Keratinocyte (primary cell): ENCODE measurements around the gene ELP4. TPM values are rescaled to one million over a fixed set of nuclear protein-coding genes. Genes with fewer than 3 reads are reported as not detected.
"Not testable (repeated sequence)": the region's sequence is repeated elsewhere in the genome, so short reads cannot be mapped to it uniquely, and the experiment has no call there.

Experiments used
- DNase-seq: peaks from one replicate; pipeline ENCODE4 v3.0.0-alpha.2; 2011; ENCODE audit warnings: low read depth, missing footprints, low spot score
- FAIRE-seq: peaks from 2 replicates; lab custom pipeline; 2011; peaks lifted over from hg19 to GRCh38; lab: Jason Lieb, UNC
- H2AFZ ChIP-seq: 2 replicates; pipeline ENCODE4 v1.6.0; 2012; ENCODE audit warnings: low read length, control low read depth, inconsistent platforms; ENCODE audit not compliant: control insufficient read depth
- H3K27ac ChIP-seq: 2 replicates; pipeline ENCODE4 v1.5.1; 2011; ENCODE audit warnings: low read length; ENCODE audit not compliant: control insufficient read depth, insufficient read depth
- H3K27me3 ChIP-seq: 3 replicates; pipeline ENCODE4 v1.6.0; 2011; ENCODE audit warnings: low read length; ENCODE audit not compliant: control insufficient read depth, insufficient read depth; ENCODE audit errors: extremely low read depth
- H3K36me3 ChIP-seq, 2 experiments: 2 replicates in 1 of 2; 3 replicates in 1 of 2; pipeline ENCODE4 v1.5.1; 2011; ENCODE audit warnings: low read length in 2 of 2, mild to moderate bottlenecking in 1 of 2; ENCODE audit not compliant: control insufficient read depth in 2 of 2, insufficient read depth in 2 of 2; ENCODE audit errors: extremely low read depth in 1 of 2
- H3K4me1 ChIP-seq: 3 replicates; pipeline ENCODE4 v1.5.1; 2011; ENCODE audit warnings: low read length; ENCODE audit not compliant: control insufficient read depth, insufficient read depth; ENCODE audit errors: extremely low read depth
- H3K4me2 ChIP-seq: 3 replicates; pipeline ENCODE4 v1.6.0; 2011; ENCODE audit warnings: low read depth, low read length; ENCODE audit not compliant: control insufficient read depth, insufficient read depth; ENCODE audit errors: extremely low read depth
- H3K4me3 ChIP-seq, 3 experiments: fragments of 200-600 bp in 1 of 3; sonication (generic) in 1 of 3; 2 replicates in 2 of 3; 3 replicates in 1 of 3; pipeline ENCODE4 v1.5.1; 2011 to 2016; ENCODE audit warnings: low read length in 3 of 3, mild to moderate bottlenecking in 3 of 3, control low read depth in 2 of 3, inconsistent platforms in 1 of 3, low read depth in 1 of 3, mixed read lengths in 1 of 3, mixed run types in 1 of 3, moderate library complexity in 1 of 3; ENCODE audit not compliant: control insufficient read depth in 2 of 3, insufficient read depth in 2 of 3; ENCODE audit errors: extremely low read depth in 1 of 3
- H3K79me2 ChIP-seq: 2 replicates; pipeline ENCODE4 v1.6.0; 2012; ENCODE audit warnings: low read length; ENCODE audit not compliant: control insufficient read depth, insufficient read depth
- H3K9ac ChIP-seq: 3 replicates; pipeline ENCODE4 v1.6.0; 2011; ENCODE audit warnings: low read length; ENCODE audit not compliant: control insufficient read depth, insufficient read depth; ENCODE audit errors: extremely low read depth
- H3K9me1 ChIP-seq: 3 replicates; pipeline ENCODE4 v1.6.0; 2011; ENCODE audit warnings: low read length; ENCODE audit not compliant: control insufficient read depth, insufficient read depth; ENCODE audit errors: extremely low read depth
- H3K9me3 ChIP-seq: 2 replicates; pipeline ENCODE4 v1.5.1; 2012; ENCODE audit warnings: low read depth, low read length; ENCODE audit not compliant: control insufficient read depth
- H4K20me1 ChIP-seq: 3 replicates; pipeline ENCODE4 v1.6.0; 2011; ENCODE audit warnings: low read length; ENCODE audit not compliant: control insufficient read depth, insufficient read depth; ENCODE audit errors: extremely low read depth
- EZH2 ChIP-seq: IDR thresholded peaks from one replicate; pipeline ENCODE4 v1.6.1; 2012; ENCODE audit warnings: inconsistent platforms, mild to moderate bottlenecking, low read length, moderate library complexity
- dilution Hi-C: fragments of 300-500 bp; cut with MboI; formaldehyde crosslinking; loops from one replicate; pipeline ENCODE4 v1.7.0; 2020; ENCODE audit warnings: low sequenced_read_pairs; ENCODE audit not compliant: extremely low pct_ligation_motif_present
- polyA plus RNA-seq, 5 experiments: library from polyadenylated mRNA; depleted of rRNA in 3 of 5; stranded (reverse) in 3 of 5; stranded (forward) in 1 of 5; unstranded in 1 of 5; fragments of >200 nt; gene quantifications; 1 replicate in 1 of 5; 2 replicates in 3 of 5; 3 replicates in 1 of 5; pipeline versions ENCODE4 v1.2.1 to v1.2.3, GENCODE V29; 2011 to 2012; ENCODE audit warnings: missing spikeins in 2 of 5, low read depth in 1 of 5, low replicate concordance in 1 of 5
- TF ChIP-seq, protein P1 (sequence below), 3 experiments: IDR thresholded peaks in 1 of 3; conservative IDR thresholded peaks in 1 of 3; optimal IDR thresholded peaks in 1 of 3; 2 replicates in 2 of 3; 3 replicates in 1 of 3; pipeline versions ENCODE3 to v1.5.1; 2011; ENCODE audit warnings: low read length in 3 of 3, mild to moderate bottlenecking in 3 of 3, moderate library complexity in 2 of 3, control low read depth in 1 of 3, inconsistent platforms in 1 of 3; ENCODE audit not compliant: insufficient read depth in 2 of 3; ENCODE audit errors: extremely low read depth in 1 of 3

The ELP4 gene
- polyA plus RNA-seq, 1 donor (not counting 4 experiments of a cell fraction or from before 2014, with no cell fraction given): 29.6 TPM

DNA sequence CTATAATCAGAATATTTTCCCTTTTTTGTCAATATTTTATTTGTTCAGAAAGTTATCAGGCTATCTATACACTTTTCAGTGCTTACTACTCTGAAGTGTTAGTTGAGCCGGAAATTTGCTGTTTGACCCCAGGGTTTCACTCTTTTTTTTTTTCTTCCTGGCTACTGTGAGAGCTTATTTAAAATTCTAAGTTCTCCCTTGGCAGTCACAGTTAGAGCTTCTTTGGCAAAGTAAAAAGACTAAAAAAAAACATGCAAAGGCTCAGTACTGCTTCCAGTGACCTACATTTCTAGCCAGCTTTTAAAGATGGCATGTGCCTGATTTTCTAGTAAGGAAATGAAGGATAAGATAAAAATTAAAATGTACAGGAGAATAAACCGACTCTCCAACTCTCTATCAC is 48.4 kb downstream of the ELP4 start:
- TF ChIP-seq, protein P1, sequence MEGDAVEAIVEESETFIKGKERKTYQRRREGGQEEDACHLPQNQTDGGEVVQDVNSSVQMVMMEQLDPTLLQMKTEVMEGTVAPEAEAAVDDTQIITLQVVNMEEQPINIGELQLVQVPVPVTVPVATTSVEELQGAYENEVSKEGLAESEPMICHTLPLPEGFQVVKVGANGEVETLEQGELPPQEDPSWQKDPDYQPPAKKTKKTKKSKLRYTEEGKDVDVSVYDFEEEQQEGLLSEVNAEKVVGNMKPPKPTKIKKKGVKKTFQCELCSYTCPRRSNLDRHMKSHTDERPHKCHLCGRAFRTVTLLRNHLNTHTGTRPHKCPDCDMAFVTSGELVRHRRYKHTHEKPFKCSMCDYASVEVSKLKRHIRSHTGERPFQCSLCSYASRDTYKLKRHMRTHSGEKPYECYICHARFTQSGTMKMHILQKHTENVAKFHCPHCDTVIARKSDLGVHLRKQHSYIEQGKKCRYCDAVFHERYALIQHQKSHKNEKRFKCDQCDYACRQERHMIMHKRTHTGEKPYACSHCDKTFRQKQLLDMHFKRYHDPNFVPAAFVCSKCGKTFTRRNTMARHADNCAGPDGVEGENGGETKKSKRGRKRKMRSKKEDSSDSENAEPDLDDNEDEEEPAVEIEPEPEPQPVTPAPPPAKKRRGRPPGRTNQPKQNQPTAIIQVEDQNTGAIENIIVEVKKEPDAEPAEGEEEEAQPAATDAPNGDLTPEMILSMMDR (optimal IDR thresholded peaks at IDR 0.05 in 1 of 3, IDR thresholded peaks at IDR 0.05 in 1 of 3, conservative IDR thresholded peaks at IDR 0.05 in 1 of 3; ENCODE audit: extremely low read depth in 1 of 3, insufficient read depth in 2 of 3, low read length in 3 of 3): no peak
- TF ChIP-seq EZH2: no peak
- Histone ChIP-seq H3K27ac (no peak overlapping the region), H3K4me2 (no peak overlapping the region), H3K36me3 (no peaks in the 10 kb centered on the region), H3K4me3 (no peak overlapping the region), H3K27me3 (no peaks in the 10 kb centered on the region), H3K79me2 (no peaks in the 10 kb centered on the region), H3K9ac (no peak overlapping the region), H2AFZ (no peak overlapping the region), H3K4me1 (no peaks in the 10 kb centered on the region), H4K20me1 (no peaks in the 10 kb centered on the region), H3K9me3 (no peaks in the 10 kb centered on the region), H3K9me1 (no peaks in the 10 kb centered on the region)
- dilution Hi-C loops: no loop called here
- no peak for FAIRE-seq
- DNase-seq: no peak

DNA sequence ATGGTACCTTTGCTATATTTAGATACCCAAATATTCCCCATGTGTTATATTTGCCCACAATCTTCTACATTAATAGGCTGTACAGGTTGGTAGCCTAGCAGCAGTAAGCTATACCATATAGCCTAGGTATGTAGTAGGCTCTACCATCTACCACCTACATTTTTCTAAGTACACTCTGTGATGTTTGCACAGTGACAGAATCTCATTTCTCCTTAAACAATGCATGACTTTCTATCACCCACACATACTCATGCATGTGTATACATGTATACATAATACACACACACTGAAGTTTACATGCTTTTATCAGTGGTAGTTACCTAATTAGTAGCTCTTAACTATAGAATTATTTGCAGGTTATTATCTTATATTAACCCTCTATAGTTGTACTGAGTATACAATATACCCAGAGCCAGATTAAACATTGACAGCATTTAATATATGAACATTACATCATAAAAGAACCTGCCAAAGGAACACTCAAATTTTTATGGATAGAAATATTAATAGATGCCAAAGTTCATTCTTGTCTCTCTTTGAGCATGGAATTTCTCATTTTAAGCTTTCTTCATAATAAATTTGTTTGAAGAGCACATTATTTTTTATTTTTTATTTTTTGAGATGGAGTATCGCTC is 51.4 kb downstream of the ELP4 start:
- Histone ChIP-seq H3K4me3 (no peak overlapping the region), H3K9me1 (no peaks in the 10 kb centered on the region), H3K9ac (no peak overlapping the region), H3K27ac (no peak overlapping the region), H3K4me2 (no peak overlapping the region), H3K4me1 (no peaks in the 10 kb centered on the region), H3K36me3 (no peaks in the 10 kb centered on the region), H3K27me3 (no peaks in the 10 kb centered on the region), H3K9me3 (no peaks in the 10 kb centered on the region), H2AFZ (no peak overlapping the region), H4K20me1 (no peaks in the 10 kb centered on the region), H3K79me2 (no peaks in the 10 kb centered on the region)
- FAIRE-seq (no peak), DNase-seq (no peak)
- TF ChIP-seq EZH2: no peak
- TF ChIP-seq, protein P1 (optimal IDR thresholded peaks at IDR 0.05 in 1 of 3, IDR thresholded peaks at IDR 0.05 in 1 of 3, conservative IDR thresholded peaks at IDR 0.05 in 1 of 3; ENCODE audit: extremely low read depth in 1 of 3, insufficient read depth in 2 of 3, low read length in 3 of 3): no peak
- dilution Hi-C loops: no loop called here

DNA sequence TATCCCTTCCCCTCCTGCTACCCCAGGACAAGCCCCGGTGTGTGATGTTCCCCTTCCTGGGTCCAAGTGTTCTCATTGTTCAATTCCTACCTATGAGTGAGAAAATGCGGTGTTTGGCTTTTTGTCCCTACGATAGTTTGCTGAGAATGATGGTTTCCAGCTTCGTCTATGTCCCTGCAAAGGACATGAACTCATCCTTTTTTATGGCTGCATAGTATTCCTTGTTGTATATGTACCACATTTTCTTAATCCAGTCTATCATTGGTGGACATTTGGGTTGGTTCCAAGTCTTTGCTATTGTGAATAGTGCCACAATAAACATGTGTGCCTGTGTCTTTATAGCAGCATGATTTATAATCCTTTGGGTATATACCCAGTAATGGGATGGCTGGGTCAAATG is 55.0 kb downstream of the ELP4 start:
- H2AFZ ChIP-seq, H3K9me1 ChIP-seq, H3K79me2 ChIP-seq, H3K4me3 ChIP-seq, H3K36me3 ChIP-seq, H3K4me1 ChIP-seq, H3K27me3 ChIP-seq, DNase-seq, H3K27ac ChIP-seq, H3K9me3 ChIP-seq, dilution Hi-C loops, H3K9ac ChIP-seq, FAIRE-seq, H4K20me1 ChIP-seq, H3K4me2 ChIP-seq: not testable (repeated sequence)

DNA sequence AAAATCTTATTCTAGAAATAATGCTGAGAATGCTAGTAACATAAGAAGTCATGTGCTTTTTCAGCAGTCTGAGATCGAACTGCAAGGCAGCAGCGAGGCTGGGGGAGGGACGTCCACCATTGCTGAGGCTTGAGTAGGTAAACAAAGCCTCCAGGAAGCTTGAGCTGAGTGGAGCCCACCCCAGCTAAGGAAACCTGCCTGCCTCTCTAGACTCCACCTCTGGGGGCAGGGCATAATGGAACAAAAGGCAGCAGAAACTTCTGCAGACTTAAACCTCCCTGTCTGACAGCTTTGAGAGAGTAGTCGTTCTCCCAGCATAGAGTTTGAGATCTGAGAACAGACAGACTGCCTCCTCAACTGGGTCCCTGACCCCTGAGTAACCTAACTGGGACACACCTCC is 64.6 kb downstream of the ELP4 start:
- H3K27me3 ChIP-seq, H3K4me2 ChIP-seq, FAIRE-seq, H2AFZ ChIP-seq, H3K9ac ChIP-seq, H3K4me3 ChIP-seq, H3K79me2 ChIP-seq, H3K9me3 ChIP-seq, H3K27ac ChIP-seq, H4K20me1 ChIP-seq, DNase-seq, H3K36me3 ChIP-seq, dilution Hi-C loops, H3K4me1 ChIP-seq, H3K9me1 ChIP-seq: not testable (repeated sequence)
